ENCODE data around the gene TTC13. TPM values are rescaled to one million over a fixed set of nuclear protein-coding genes. Genes with fewer than 3 reads are reported as not detected.

The TTC13 gene
- total RNA-seq, 2 experiments from 2014 or later: 24.9 to 25.0 TPM

GRCh38 chr1:230906226-230906625, 72.4 kb downstream of the TTC13 start:
- H3K9me3 Mint-ChIP-seq: no peaks in the 10 kb centered on the region
- Histone ChIP-seq H3K36me3 (ENCODE audit: insufficient read depth, low read length) (peaks cover 63% of the 10 kb centered on the region), H3K4me3 (ENCODE audit: low read length) (no peak overlapping the region), H3K27me3 (ENCODE audit: control insufficient read depth in 1 of 2, insufficient read depth in 2 of 2, low read length in 2 of 2) (no peaks in the 10 kb centered on the region), H3K9me3 (ENCODE audit: control insufficient read depth in 1 of 2, insufficient read depth in 1 of 2, low read length in 2 of 2) (no peaks in the 10 kb centered on the region), H3K4me1 (ENCODE audit: insufficient read depth, low read length) (no peaks in the 10 kb centered on the region), H3K27ac (ENCODE audit: low read depth in 1 of 2, low read length in 2 of 2) (no peak overlapping the region)
- ChIA-PET CTCF (no interaction called here), POLR2A (no interaction called here)
- H3K36me3 Mint-ChIP-seq (ENCODE audit: low read depth): peaks cover 73% of the 10 kb centered on the region
- no peak overlapping the region for H3K27ac Mint-ChIP-seq
- H3K27me3 Mint-ChIP-seq: no peaks in the 10 kb centered on the region
- no peak for DNase-seq
- intact Hi-C loops (cut with DNase I, micrococcal nuclease): no loop called here
- no peaks in the 10 kb centered on the region for H3K4me1 Mint-ChIP-seq (ENCODE audit: low read depth)
- TF ChIP-seq, protein P1, sequence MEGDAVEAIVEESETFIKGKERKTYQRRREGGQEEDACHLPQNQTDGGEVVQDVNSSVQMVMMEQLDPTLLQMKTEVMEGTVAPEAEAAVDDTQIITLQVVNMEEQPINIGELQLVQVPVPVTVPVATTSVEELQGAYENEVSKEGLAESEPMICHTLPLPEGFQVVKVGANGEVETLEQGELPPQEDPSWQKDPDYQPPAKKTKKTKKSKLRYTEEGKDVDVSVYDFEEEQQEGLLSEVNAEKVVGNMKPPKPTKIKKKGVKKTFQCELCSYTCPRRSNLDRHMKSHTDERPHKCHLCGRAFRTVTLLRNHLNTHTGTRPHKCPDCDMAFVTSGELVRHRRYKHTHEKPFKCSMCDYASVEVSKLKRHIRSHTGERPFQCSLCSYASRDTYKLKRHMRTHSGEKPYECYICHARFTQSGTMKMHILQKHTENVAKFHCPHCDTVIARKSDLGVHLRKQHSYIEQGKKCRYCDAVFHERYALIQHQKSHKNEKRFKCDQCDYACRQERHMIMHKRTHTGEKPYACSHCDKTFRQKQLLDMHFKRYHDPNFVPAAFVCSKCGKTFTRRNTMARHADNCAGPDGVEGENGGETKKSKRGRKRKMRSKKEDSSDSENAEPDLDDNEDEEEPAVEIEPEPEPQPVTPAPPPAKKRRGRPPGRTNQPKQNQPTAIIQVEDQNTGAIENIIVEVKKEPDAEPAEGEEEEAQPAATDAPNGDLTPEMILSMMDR (IDR thresholded peaks at IDR 0.05): no peak
- no peak for ATAC-seq (ENCODE audit: poor library complexity)
- H3K4me3 Mint-ChIP-seq: no peak overlapping the region

- TF ChIP-seq, protein P1 (IDR thresholded peaks at IDR 0.05): no peak
- Mint-ChIP-seq H3K9me3 (no peaks in the 10 kb centered on the region), H3K4me3 (no peak overlapping the region), H3K27ac (peak overlapping the region; percentile 24), H3K4me1 (ENCODE audit: low read depth) (no peaks in the 10 kb centered on the region), H3K36me3 (ENCODE audit: low read depth) (peaks cover 73% of the 10 kb centered on the region), H3K27me3 (no peaks in the 10 kb centered on the region)
- no peaks in the 10 kb centered on the region for H3K9me3 ChIP-seq (ENCODE audit: control insufficient read depth in 1 of 2, insufficient read depth in 1 of 2, low read length in 2 of 2)
- H3K4me3 ChIP-seq (ENCODE audit: low read length): no peak overlapping the region
- ATAC-seq (ENCODE audit: poor library complexity): no peak
- no peaks in the 10 kb centered on the region for H3K27me3 ChIP-seq (ENCODE audit: control insufficient read depth in 1 of 2, insufficient read depth in 2 of 2, low read length in 2 of 2)
- POLR2A ChIA-PET: no interaction called here
- intact Hi-C loops (cut with DNase I, micrococcal nuclease): no loop called here
- no peak for DNase-seq
- H3K36me3 ChIP-seq (ENCODE audit: insufficient read depth, low read length): peaks cover 58% of the 10 kb centered on the region
- no peaks in the 10 kb centered on the region for H3K4me1 ChIP-seq (ENCODE audit: insufficient read depth, low read length)
- CTCF ChIA-PET: no interaction called here
- H3K27ac ChIP-seq (ENCODE audit: low read depth in 1 of 2, low read length in 2 of 2): no peak overlapping the region
Measured at GRCh38 chr1:230905733-230906132, 72.9 kb downstream of the TTC13 start.

DNA sequence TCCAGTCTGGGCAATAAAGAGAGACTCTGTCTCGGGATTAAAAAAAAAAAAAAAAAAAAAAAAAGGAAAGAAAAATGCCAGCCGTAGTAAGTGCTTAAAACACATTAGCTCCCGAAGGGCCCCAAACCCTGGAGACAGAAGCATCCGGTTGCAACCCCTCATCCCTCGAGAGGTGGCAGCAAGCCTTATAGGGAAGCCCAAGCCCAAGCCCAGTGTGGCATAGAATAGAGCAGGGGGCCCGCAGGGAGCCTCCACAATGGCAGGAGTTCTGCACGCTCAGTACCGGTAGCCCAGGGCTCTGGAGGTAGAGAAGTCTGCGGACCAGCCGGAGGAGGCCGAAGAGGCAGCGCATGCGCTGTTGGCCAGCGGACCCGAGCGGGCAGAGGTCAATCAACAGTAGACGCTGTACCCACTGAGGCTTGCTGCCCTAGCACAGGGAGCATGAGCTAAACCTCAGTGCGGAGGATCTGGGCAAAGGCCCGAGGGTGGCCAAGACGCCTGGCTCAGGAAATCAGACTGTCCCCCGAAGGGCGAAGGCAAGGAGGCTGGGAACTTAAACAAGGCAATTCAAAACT, 76.2 kb downstream of the TTC13 start:
- H3K36me3 Mint-ChIP-seq (ENCODE audit: low read depth): peaks cover 47% of the 10 kb centered on the region
- H3K4me1 ChIP-seq (ENCODE audit: insufficient read depth, low read length): no peaks in the 10 kb centered on the region
- no peak overlapping the region for H3K27ac ChIP-seq (ENCODE audit: low read depth in 1 of 2, low read length in 2 of 2)
- no peaks in the 10 kb centered on the region for H3K4me1 Mint-ChIP-seq (ENCODE audit: low read depth)
- no peak overlapping the region for H3K27ac Mint-ChIP-seq
- ATAC-seq (ENCODE audit: poor library complexity) (no peak), DNase-seq (no peak)
- H3K9me3 ChIP-seq (ENCODE audit: control insufficient read depth in 1 of 2, insufficient read depth in 1 of 2, low read length in 2 of 2): no peaks in the 10 kb centered on the region
- POLR2A ChIA-PET: no interaction called here
- TF ChIP-seq, protein P1 (IDR thresholded peaks at IDR 0.05): no peak
- no peak overlapping the region for H3K4me3 ChIP-seq (ENCODE audit: low read length)
- H3K4me3 Mint-ChIP-seq: no peak overlapping the region
- intact Hi-C loops (cut with DNase I, micrococcal nuclease): no loop called here
- CTCF ChIA-PET: interaction anchor here (0.7 kb wide), 1 partner anchor 169 kb away, joined by 5 read pairs; no protein-coding TSS in a partner anchor
- no peaks in the 10 kb centered on the region for H3K9me3 Mint-ChIP-seq
- H3K27me3 ChIP-seq (ENCODE audit: control insufficient read depth in 1 of 2, insufficient read depth in 2 of 2, low read length in 2 of 2): no peaks in the 10 kb centered on the region
- H3K36me3 ChIP-seq (ENCODE audit: insufficient read depth, low read length): peaks cover 30% of the 10 kb centered on the region
- no peaks in the 10 kb centered on the region for H3K27me3 Mint-ChIP-seq
